Breast epithelium (tissue), 3 donors: ENCODE results near the gene GDF10. TPM values are rescaled to one million over a fixed set of nuclear protein-coding genes. Genes with fewer than 3 reads are reported as not detected.

Experiments used
- total RNA-seq, 3 donors: library from RNA; depleted of rRNA; stranded (reverse); fragments of >200 nt; gene quantifications; one replicate each; pipeline ENCODE4 v1.1.0, GENCODE V29; 2016

The GDF10 gene
- total RNA-seq, 3 donors from 2014 or later = 2.0 to 12.3 (median 2.0) TPM

Other genes starting within 250 kb of the GDF10 start
- gene GDF2, start 22.3 kb downstream of the GDF10 start, total RNA-seq = not detected
- not detected for gene RBP3, start 48.2 kb downstream of the GDF10 start, total RNA-seq
- gene ZNF488, start 84.1 kb downstream of the GDF10 start, total RNA-seq = under 1 TPM in 1 of 3 donors, not detected in 2; 0.44 TPM
- gene ANXA8, start 183.9 kb downstream of the GDF10 start, total RNA-seq = 10 to 100 TPM in 1 of 3 donors, 1 to 10 TPM in 1, not detected in 1; 4.9 to 29.4 TPM
- not detected for gene FAM25G, start 191.5 kb downstream of the GDF10 start, total RNA-seq
- 10 to 100 TPM in 1 of 3 donors, 1 to 10 TPM in 2; 5.8 to 21.0 (median 6.0) TPM for gene AGAP9, start 223.4 kb downstream of the GDF10 start, total RNA-seq